HG03159 (cell line): ENCODE measurements around the gene OR2T11.
"Not testable (repeated sequence)": the region's sequence is repeated elsewhere in the genome, so short reads cannot be mapped to it uniquely, and the experiment has no call there.

Experiments
- ATAC-seq: cut with Tn5 transposase; IDR thresholded peaks from one replicate; pipeline ENCODE4 v1.9.1; 2021; ENCODE audit warnings: mild to moderate bottlenecking, moderate library complexity; ENCODE audit not compliant: unreplicated experiment

The OR2T11 gene

DNA sequence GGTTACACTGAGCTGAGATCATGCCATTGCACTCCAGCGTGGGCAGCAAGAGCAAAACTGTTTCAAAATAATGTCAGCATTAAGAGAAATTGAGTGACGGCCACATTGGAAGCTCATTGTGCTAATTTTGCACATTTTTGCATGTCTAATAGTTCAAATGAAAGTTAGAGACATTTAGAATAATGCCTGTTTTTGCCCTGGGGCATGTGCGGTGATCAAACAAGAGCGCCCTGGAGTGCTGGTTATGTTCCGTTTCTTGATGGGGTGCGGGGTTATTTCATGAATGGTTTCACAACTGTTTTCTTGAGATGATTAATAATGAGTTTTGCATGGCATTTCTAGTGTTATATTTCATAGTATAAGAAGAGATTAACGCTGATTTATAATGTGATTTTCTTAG lies 13.1 kb downstream of the OR2T11 start:
- no peak for ATAC-seq

DNA sequence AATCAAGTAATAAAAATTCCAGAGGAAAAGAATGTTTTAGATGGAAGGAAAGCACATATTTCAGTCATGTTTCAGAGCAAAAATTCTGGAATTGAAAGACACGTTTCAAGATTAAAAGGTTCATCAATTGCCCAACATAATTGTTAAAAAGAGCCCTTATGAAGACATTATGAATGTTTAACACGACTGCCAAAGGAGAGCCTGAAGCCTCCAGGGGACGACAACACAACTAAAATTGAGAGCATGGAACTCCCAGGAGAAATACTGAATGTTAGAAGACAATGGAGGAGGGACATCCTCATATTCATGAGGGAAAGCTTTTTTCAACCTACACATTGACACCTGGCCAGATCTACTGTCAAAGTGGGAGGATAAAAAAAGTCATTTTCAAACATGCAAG lies 16.0 kb downstream of the OR2T11 start:
- ATAC-seq, result no peak

DNA sequence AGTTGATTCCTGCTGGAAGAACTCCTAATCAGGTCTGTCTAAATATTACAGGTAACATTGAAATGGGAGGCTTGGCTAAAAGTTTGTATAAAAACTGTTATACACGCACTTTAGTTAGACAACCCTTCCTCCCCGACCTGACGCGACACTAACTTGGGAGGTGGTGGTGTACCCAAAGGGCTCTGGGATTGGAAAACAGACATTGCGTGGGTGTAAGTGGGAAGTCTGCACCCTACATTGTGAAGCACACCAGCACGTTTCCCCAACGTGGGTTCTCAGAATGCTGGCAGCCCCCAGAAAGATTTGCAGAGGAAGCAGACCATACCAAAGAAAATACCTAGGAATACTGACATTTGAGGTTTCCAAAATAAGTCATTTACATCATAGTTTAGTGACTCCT lies 16.8 kb downstream of the OR2T11 start:
- no peak for ATAC-seq

DNA sequence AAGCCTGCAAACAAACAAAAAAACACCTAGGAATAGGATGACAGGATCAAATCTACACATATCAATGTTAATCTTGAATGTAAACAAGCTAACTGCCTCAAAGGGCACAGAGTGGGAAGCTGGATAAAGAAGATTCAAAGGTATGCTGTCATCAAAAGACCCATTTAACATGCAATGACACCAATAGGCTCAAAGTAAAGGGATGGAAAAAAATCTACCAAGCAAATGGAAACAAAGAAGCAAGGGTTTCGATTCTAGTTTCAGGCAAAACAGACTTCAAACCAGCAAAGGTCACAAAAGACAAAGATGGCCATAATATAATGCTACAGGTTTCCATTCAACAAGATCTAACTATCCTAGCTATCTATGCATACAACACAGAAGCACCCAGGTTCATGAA lies 21.1 kb downstream of the OR2T11 start:
- ATAC-seq, result no peak

GRCh38 chr1:248611883-248612414 lies 22.9 kb downstream of the OR2T11 start:
- ATAC-seq, result no peak

DNA sequence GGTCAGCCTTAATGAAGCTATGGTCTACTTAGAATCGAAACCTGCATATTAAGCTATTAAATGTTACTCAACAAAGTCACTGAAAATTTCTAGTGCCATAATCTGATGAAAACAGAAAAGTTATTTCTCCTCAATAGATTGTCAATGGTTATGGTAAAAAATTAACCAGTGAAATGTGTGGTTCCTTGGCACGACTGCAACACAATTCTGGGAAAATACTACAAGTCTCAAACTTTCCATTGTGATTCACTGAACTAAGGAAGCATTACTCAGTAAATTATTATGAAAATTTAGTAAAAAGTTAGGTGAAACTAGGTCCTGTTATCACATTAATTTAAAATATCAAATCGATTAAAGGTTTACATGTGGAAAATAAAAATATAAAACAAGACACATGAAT lies 24.6 kb downstream of the OR2T11 start:
- no peak for ATAC-seq

- ATAC-seq, result no peak
Observed at GRCh38 chr1:248599396-248599795, 35.5 kb downstream of the OR2T11 start.

DNA sequence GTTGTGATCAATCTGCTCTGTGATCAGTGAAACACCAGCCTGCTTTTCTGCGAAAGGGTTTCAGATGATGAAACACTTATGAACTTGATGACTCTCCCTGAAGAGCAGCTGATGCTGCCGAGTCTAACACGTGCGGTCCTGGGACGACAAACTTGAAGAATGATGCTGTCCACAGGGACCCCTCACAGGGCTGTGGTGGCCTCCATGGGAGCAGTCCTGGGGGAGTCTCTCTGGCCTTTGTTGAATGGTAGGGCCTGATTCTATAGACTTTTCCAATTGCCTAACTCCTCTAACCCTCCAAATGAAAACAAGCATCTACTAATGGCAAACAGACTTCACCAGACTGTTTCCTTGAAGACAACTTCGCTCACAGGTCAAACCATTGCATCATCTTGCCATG lies 37.3 kb downstream of the OR2T11 start, which contains the start of gene OR2T10:
Gene OR2T10 (minus strand): TSS at position 112 of the 400 bp plus-strand sequence. CDS start 3,932 bp downstream, outside the sequence.
- no peak for ATAC-seq

GRCh38 chr1:248596615-248597014 lies 38.3 kb downstream of the OR2T11 start:
- ATAC-seq, result no peak

DNA sequence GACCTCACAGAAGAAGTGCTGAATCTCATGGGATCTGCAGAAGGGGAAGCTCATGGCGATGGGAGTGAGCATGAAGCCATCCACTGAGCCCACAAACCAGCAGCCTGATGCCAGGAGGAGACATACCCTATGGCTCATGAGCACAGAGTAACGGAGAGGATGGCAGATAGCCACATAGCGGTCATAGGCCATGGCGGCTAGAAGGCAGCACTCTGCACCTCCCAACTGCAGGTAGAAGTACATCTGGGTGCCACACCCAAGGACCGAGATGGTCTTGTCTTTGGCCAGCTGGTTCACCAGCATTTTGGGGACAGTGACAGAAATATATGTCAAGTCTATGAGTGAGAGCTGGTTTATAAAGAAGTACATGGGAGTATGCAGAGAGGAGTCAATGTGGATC lies 41.7 kb downstream of the OR2T11 start:
- ATAC-seq, result no peak

DNA sequence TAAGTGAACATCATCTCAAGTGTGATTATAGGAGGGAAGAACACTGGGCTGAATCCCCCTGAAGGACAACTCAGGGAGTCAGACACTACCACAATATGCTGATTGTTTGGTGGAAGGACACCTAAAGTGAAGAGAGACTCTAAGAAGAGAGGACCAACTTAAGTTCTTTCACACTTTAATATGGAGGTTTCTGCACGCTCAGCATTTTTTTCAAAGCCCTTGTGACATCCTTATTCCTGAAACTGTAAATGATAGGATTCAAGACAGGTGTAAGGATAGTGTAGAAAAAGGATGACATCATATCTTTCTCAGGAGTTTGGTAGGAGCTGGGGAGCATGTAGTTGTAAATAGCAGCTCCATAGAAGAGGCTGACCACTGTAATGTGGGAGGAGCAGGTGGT lies 42.2 kb downstream of the OR2T11 start:
- no peak for ATAC-seq

DNA sequence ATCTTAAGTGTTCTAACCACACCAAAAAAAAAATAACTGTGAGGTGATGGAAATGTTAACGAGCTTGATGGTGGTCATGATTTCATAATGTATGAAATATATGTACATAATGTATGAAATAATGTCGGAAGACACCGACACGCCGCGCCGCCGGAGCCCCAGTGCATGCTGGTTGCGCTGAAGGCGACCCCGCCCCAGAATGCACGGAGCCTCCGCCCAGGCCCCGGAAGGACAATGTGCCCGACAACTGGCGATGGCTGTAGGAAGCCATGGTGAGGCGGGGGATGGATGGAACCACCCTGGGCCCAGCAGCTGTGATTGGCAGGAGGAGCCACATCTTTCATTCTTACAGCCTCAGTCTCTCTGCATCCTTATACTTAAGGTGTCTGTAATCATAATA lies 44.8 kb downstream of the OR2T11 start:
- no peak for ATAC-seq

DNA sequence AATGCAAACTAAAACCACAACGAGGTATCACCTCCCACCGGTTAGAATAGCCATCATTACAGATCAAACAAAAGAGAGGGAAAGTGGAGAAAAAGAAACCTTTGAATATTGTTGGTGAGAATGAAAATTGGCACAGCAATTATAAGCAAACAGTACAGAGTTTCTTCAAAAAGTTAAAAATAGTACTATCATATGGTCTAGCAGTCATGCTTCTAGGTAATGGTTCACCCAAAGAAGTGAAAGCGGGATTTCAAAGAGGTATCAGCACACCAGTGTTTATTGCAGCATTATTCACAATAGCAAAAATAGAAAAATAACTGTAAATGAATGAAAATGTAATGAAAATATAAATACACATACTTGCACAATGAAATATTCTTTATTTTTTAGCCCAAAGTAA lies 45.6 kb downstream of the OR2T11 start:
- ATAC-seq, result no peak

GRCh38 chr1:248585266-248585665 lies 49.6 kb downstream of the OR2T11 start:
- no peak for ATAC-seq

DNA sequence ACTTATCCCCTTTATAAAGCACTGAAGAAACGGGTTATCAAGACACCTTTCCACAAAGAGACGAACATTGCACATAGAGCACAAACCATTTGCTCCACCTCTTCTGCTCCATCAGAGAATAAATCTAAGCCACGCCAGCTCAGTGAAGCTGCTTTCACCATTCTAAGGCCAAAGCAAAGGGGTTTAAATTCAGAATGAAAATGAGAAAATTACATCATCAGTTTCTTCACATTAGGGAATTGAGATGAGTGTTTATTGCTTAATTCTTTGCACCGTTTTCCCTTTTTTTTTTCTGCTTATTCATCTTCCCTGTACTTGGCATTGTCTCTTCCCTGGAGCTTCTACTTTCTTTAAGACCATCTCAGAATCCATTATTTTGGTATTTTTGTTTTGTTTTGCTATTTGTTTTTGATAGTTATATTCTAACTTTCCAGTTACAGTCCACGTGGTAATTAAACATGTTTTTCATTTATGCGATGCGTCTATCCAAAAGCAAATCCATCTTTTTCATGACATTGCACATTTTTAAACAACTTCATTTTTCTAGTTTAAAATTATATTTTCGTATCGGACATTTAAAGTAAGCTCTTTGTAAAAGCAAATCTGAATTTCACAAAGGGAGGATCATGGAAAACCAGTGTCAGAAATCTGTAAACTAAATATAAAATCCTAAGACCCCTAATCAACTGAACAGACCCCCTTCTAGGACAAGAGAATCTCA lies 58.5 kb downstream of the OR2T11 start:
- no peak for ATAC-seq

GRCh38 chr1:248574657-248575056 lies 60.2 kb downstream of the OR2T11 start, which contains the start of gene OR2T34:
Gene OR2T34, minus strand, starts transcription at chr1:248574757. Its CDS starts 0 bp downstream, at chr1:248574757.
- not testable (repeated sequence) for ATAC-seq

GRCh38 chr1:248573856-248574255 lies 61.0 kb downstream of the OR2T11 start:
- ATAC-seq, result not testable (repeated sequence)
